Middle frontal gyrus (tissue), 1 donor: Measurements from ENCODE around the gene GABRG2.

Experiments
- DNase-seq: peaks from one replicate; pipeline ENCODE4 v3.0.0-alpha.2; 2015; ENCODE audit warnings: low spot score; ENCODE audit errors: extremely low spot score

GABRG2 gene

GRCh38 chr5:162189719-162190118 lies 122.1 kb downstream of the GABRG2 start:
- no peak for DNase-seq

GRCh38 chr5:162193012-162193411 lies 125.4 kb downstream of the GABRG2 start:
- DNase-seq, result no peak

- DNase-seq, result no peak
Observed at GRCh38 chr5:162196351-162196750, 128.8 kb downstream of the GABRG2 start.

- no peak for DNase-seq
Observed at GRCh38 chr5:162202285-162202880, 134.8 kb downstream of the GABRG2 start.
